ENCODE measurements around the gene RAB30.
"Not testable (repeated sequence)": the region's sequence is repeated elsewhere in the genome, so short reads cannot be mapped to it uniquely, and the experiment has no call there.

The RAB30 gene

GRCh38 chr11:82950502-82950901 lies 121.2 kb downstream of the RAB30 start:
- H3K9me2 ChIP-seq (replicated peaks; ENCODE audit: insufficient read depth, low read length); H3K4me1 ChIP-seq (ENCODE audit: low read length); H3K4me2 ChIP-seq (ENCODE audit: low read depth, low read length); H3K36me3 ChIP-seq (replicated peaks; ENCODE audit: insufficient read depth, low read length); H3F3A ChIP-seq (ENCODE audit: insufficient read depth, low read length); H3K9ac ChIP-seq (ENCODE audit: low read length); H2AFZ ChIP-seq (ENCODE audit: low read length); H3K79me2 ChIP-seq (ENCODE audit: low read length); H3K27me3 ChIP-seq (replicated peaks; ENCODE audit: insufficient read depth, low read length); DNase-seq; H3K27ac ChIP-seq (ENCODE audit: low read length); H3K9me3 ChIP-seq (replicated peaks; ENCODE audit: insufficient read depth, low read length); H4K20me1 ChIP-seq (ENCODE audit: insufficient read depth, low read length); H3K4me3 ChIP-seq (ENCODE audit: low read length): not testable (repeated sequence)

GRCh38 chr11:82949352-82949751 lies 122.3 kb downstream of the RAB30 start:
- no peak for TF ChIP-seq CTCF (IDR thresholded peaks at IDR 0.05; ENCODE audit: low read length)
- TF ChIP-seq EZH2phosphoT487 (IDR thresholded peaks at IDR 0.05; ENCODE audit: low read length) = no peak
- no peak for TF ChIP-seq EZH2 (optimal IDR thresholded peaks at IDR 0.05; ENCODE audit: low read depth, low read length)
- Histone ChIP-seq H3K4me3 (ENCODE audit: low read length) (no peak overlapping the region), H3K79me2 (ENCODE audit: low read length) (no peaks in the 10 kb centered on the region), H3K4me1 (ENCODE audit: low read length) (no peaks in the 10 kb centered on the region), H3F3A (ENCODE audit: insufficient read depth, low read length) (no peaks in the 10 kb centered on the region), H3K4me2 (ENCODE audit: low read depth, low read length) (no peak overlapping the region), H3K27ac (ENCODE audit: low read length) (no peak overlapping the region), H3K9me3 (replicated peaks; ENCODE audit: insufficient read depth, low read length) (no peaks in the 10 kb centered on the region), H3K9ac (ENCODE audit: low read length) (no peak overlapping the region), H4K20me1 (ENCODE audit: insufficient read depth, low read length) (no peaks in the 10 kb centered on the region), H2AFZ (ENCODE audit: low read length) (no peak overlapping the region), H3K27me3 (replicated peaks; ENCODE audit: insufficient read depth, low read length) (no peaks in the 10 kb centered on the region), H3K9me2 (replicated peaks; ENCODE audit: insufficient read depth, low read length) (no peaks in the 10 kb centered on the region), H3K36me3 (replicated peaks; ENCODE audit: insufficient read depth, low read length) (no peaks in the 10 kb centered on the region)
- no peak for DNase-seq

- Histone ChIP-seq H4K20me1 (ENCODE audit: insufficient read depth, low read length) (no peaks in the 10 kb centered on the region), H3K9me2 (replicated peaks; ENCODE audit: insufficient read depth, low read length) (no peaks in the 10 kb centered on the region), H3K4me3 (ENCODE audit: low read length) (no peak overlapping the region), H3F3A (ENCODE audit: insufficient read depth, low read length) (no peaks in the 10 kb centered on the region), H2AFZ (ENCODE audit: low read length) (no peak overlapping the region), H3K27ac (ENCODE audit: low read length) (no peak overlapping the region), H3K27me3 (replicated peaks; ENCODE audit: insufficient read depth, low read length) (no peaks in the 10 kb centered on the region), H3K4me1 (ENCODE audit: low read length) (no peaks in the 10 kb centered on the region), H3K9ac (ENCODE audit: low read length) (no peak overlapping the region), H3K36me3 (replicated peaks; ENCODE audit: insufficient read depth, low read length) (no peaks in the 10 kb centered on the region), H3K79me2 (ENCODE audit: low read length) (no peaks in the 10 kb centered on the region), H3K9me3 (replicated peaks; ENCODE audit: insufficient read depth, low read length) (no peaks in the 10 kb centered on the region), H3K4me2 (ENCODE audit: low read depth, low read length) (no peak overlapping the region)
- no peak for TF ChIP-seq EZH2phosphoT487 (IDR thresholded peaks at IDR 0.05; ENCODE audit: low read length)
- no peak for TF ChIP-seq CTCF (IDR thresholded peaks at IDR 0.05; ENCODE audit: low read length)
- no peak for TF ChIP-seq EZH2 (optimal IDR thresholded peaks at IDR 0.05; ENCODE audit: low read depth, low read length)
- no peak for DNase-seq
Observed at GRCh38 chr11:82945682-82946081, 126.0 kb downstream of the RAB30 start.

GRCh38 chr11:82945041-82945440 lies 126.7 kb downstream of the RAB30 start:
- not testable (repeated sequence) for H3K4me2 ChIP-seq (ENCODE audit: low read depth, low read length); H3K9me3 ChIP-seq (replicated peaks; ENCODE audit: insufficient read depth, low read length); H3K9me2 ChIP-seq (replicated peaks; ENCODE audit: insufficient read depth, low read length); DNase-seq; H3K36me3 ChIP-seq (replicated peaks; ENCODE audit: insufficient read depth, low read length); H3K27me3 ChIP-seq (replicated peaks; ENCODE audit: insufficient read depth, low read length); H3K4me1 ChIP-seq (ENCODE audit: low read length); H3K27ac ChIP-seq (ENCODE audit: low read length); H3K4me3 ChIP-seq (ENCODE audit: low read length); H3K79me2 ChIP-seq (ENCODE audit: low read length); H3F3A ChIP-seq (ENCODE audit: insufficient read depth, low read length); H4K20me1 ChIP-seq (ENCODE audit: insufficient read depth, low read length); H2AFZ ChIP-seq (ENCODE audit: low read length); H3K9ac ChIP-seq (ENCODE audit: low read length)

Measured in MM.1S (cell line).